ENCODE measurements around the gene SH3BP1.

- TF ChIP-seq EZH2 (IDR thresholded peaks at IDR 0.05; ENCODE audit: low read length, missing control alignments) (no peak), CTCF (conservative IDR thresholded peaks at IDR 0.05 in 1 of 2, IDR thresholded peaks at IDR 0.05 in 1 of 2; ENCODE audit: low read depth in 1 of 2, low read length in 2 of 2) (no peak)
These were observed 37.7 kb upstream of the SH3BP1 start for GRCh38 chr22:37601540-37602442.
